GM12878 (cell line): ENCODE results near the gene USP4. TPM values are rescaled to one million over a fixed set of nuclear protein-coding genes. Genes with fewer than 3 reads are reported as not detected.

ENCODE experiments used
- ATAC-seq: fragments of 200-7000 bp; cut with Tn5 transposase; 3 replicates; pipeline ENCODE4 v1.9.1; 2020; ENCODE audit warnings: mild to moderate bottlenecking, moderate library complexity
- BruUV-seq: library from RNA; stranded (reverse); fragments of 400-500 nt; replicated peaks from 2 replicates; lab custom pipeline; 2021; lab: Mats Ljungman, UMichigan
- CTCF ChIA-PET: fragments of 300-600 bp; sonication (Branson Sonifier 250); formaldehyde crosslinking; extraction: SDS; loops from one replicate; lab custom pipeline; 2021; ENCODE audit warnings: inconsistent platforms; lab: Yijun Ruan, JAX
- POLR2A ChIA-PET: fragments of 350-600 bp; formaldehyde crosslinking; extraction: SDS; loops from one replicate; lab custom pipeline; 2021; ENCODE audit warnings: inconsistent platforms; lab: Charles Lee
- RAD21 ChIA-PET: fragments of 300-600 bp; sonication (Branson Sonifier 250); formaldehyde crosslinking; loops from one replicate; lab custom pipeline; 2023; ENCODE audit warnings: antibody characterized with exemption; ENCODE audit not compliant: unreplicated experiment; lab: Charles Lee
- SMC1A ChIA-PET: fragments of 300-600 bp; sonication (Branson Sonifier 250); formaldehyde crosslinking; loops from one replicate; lab custom pipeline; 2023; ENCODE audit not compliant: unreplicated experiment, uncharacterized antibody; lab: Charles Lee
- DNase-seq: peaks from one replicate; pipeline ENCODE4 v3.0.0-alpha.2; 2011; ENCODE audit warnings: low read depth, low spot score
- FAIRE-seq: peaks from 3 replicates; lab custom pipeline; 2011; peaks lifted over from hg19 to GRCh38; lab: Jason Lieb, UNC
- H2AFZ ChIP-seq: 2 replicates; pipeline ENCODE4 v1.6.0; 2011; ENCODE audit warnings: low read depth, low read length, control low read depth; ENCODE audit not compliant: control insufficient read depth
- H3K27ac ChIP-seq: 2 replicates; pipeline ENCODE4 v1.5.1; 2011; ENCODE audit warnings: control low read depth; ENCODE audit not compliant: control insufficient read depth, insufficient read depth
- H3K27me3 ChIP-seq, 2 experiments: replicated peaks in 1 of 2; 2 replicates each; pipeline versions ENCODE4 v1.6.0 to v1.6.1; 2011; ENCODE audit warnings: low read length in 1 of 2; ENCODE audit not compliant: control insufficient read depth in 2 of 2, insufficient read depth in 2 of 2
- H3K36me3 ChIP-seq, 2 experiments: 2 replicates each; pipeline ENCODE4 v1.5.1; 2011; ENCODE audit warnings: low read length in 1 of 2; ENCODE audit not compliant: control insufficient read depth in 2 of 2, insufficient read depth in 2 of 2
- H3K4me1 ChIP-seq: 2 replicates; pipeline ENCODE4 v1.6.1; 2011; ENCODE audit warnings: mild to moderate bottlenecking, low read length, moderate library complexity, mixed read lengths; ENCODE audit not compliant: control insufficient read depth, insufficient read depth
- H3K4me2 ChIP-seq: 2 replicates; pipeline ENCODE4 v1.6.0; 2011; ENCODE audit warnings: control low read depth; ENCODE audit not compliant: control insufficient read depth, insufficient read depth
- H3K4me3 ChIP-seq: fragments of 200-600 bp; sonication (generic); 2 replicates; pipeline ENCODE4 v1.5.1; 2016
- H3K79me2 ChIP-seq: 2 replicates; pipeline ENCODE4 v1.6.0; 2011; ENCODE audit warnings: low read length; ENCODE audit not compliant: control insufficient read depth, insufficient read depth
- H3K9ac ChIP-seq: 2 replicates; pipeline ENCODE4 v1.8.0; 2011; ENCODE audit warnings: low read length, control low read depth, mixed read lengths; ENCODE audit not compliant: control insufficient read depth, insufficient read depth
- H3K9me3 ChIP-seq: replicated peaks from 3 replicates; pipeline ENCODE4 v1.5.1; 2011; ENCODE audit warnings: mild to moderate bottlenecking, low read length; ENCODE audit not compliant: control insufficient read depth, insufficient read depth
- H4K20me1 ChIP-seq: 2 replicates; pipeline ENCODE4 v1.6.0; 2011; ENCODE audit not compliant: control insufficient read depth, insufficient read depth
- ATF2 ChIP-seq: IDR thresholded peaks from 2 replicates; pipeline ENCODE4 v1.6.1; 2012; ENCODE audit warnings: low read length, inconsistent platforms
- BACH1 ChIP-seq: fragments of 450-650 bp; IDR thresholded peaks from 2 replicates; pipeline ENCODE4 v1.6.1; 2017; ENCODE audit warnings: mild to moderate bottlenecking, borderline replicate concordance
- ETV6 ChIP-seq, 2 experiments: fragments of 450-650 bp in 1 of 2; IDR thresholded peaks in 1 of 2; conservative IDR thresholded peaks in 1 of 2; 2 replicates each; pipeline ENCODE4 v1.6.1; 2014; ENCODE audit warnings: antibody characterized with exemption in 1 of 2, borderline replicate concordance in 1 of 2, low read depth in 1 of 2, mild to moderate bottlenecking in 1 of 2, moderate library complexity in 1 of 2
- MEF2A ChIP-seq: IDR thresholded peaks from 2 replicates; pipeline ENCODE4 v1.6.1; 2011; ENCODE audit warnings: low read depth, mild to moderate bottlenecking, low read length, moderate library complexity; ENCODE audit not compliant: insufficient read depth
- MEF2B ChIP-seq: fragments of 450-650 bp; IDR thresholded peaks from 2 replicates; pipeline ENCODE4 v1.6.1; 2018; ENCODE audit warnings: mild to moderate bottlenecking, moderate library complexity; ENCODE audit not compliant: partially characterized antibody, poor library complexity, severe bottlenecking
- NR2C1 ChIP-seq: fragments of 450-650 bp; IDR thresholded peaks from 2 replicates; pipeline ENCODE4 v1.6.1; 2017; ENCODE audit warnings: antibody characterized with exemption, mild to moderate bottlenecking, moderate library complexity
- TARDBP ChIP-seq: IDR thresholded peaks from 2 replicates; pipeline ENCODE4 v1.6.1; 2016; ENCODE audit warnings: borderline replicate concordance
- ZNF24 ChIP-seq: fragments of 450-650 bp; IDR thresholded peaks from 2 replicates; pipeline ENCODE4 v1.6.1; 2017; ENCODE audit warnings: antibody characterized with exemption, mild to moderate bottlenecking
- WGBS: methylation state at CpG from one replicate; pipeline ENCODE4 v1.1.6; 2016; ENCODE audit warnings: low lambda C conversion rate; ENCODE audit not compliant: insufficient replicate concordance, insufficient coverage; ENCODE audit errors: missing lambda C conversion rate; 5-methylcytosine and 5-hydroxymethylcytosine counted together
- in situ Hi-C: fragments of 300-500 bp; cut with MboI; formaldehyde crosslinking; loops from 9 replicates; pipeline ENCODE4 v1.14.3; 2018; ENCODE audit warnings: mixed read lengths
- intact Hi-C: fragments of 100-400 bp; cut with micrococcal nuclease; formaldehyde crosslinking; loops from one replicate; pipeline ENCODE4 v1.14.2; 2022; ENCODE audit not compliant: unreplicated experiment
- polyA plus RNA-seq, 11 experiments: library from polyadenylated mRNA; depleted of rRNA in 4 of 11; unstranded in 6 of 11; stranded (reverse) in 5 of 11; fragments of >200 nt; fragmentation: Nextera tagmentation in 4 of 11; fragmentation: Illumina TruSeq in 1 of 11; extraction: Ambion mirVana in 4 of 11; extraction: Trizol in 1 of 11; gene quantifications; 1 replicate in 1 of 11; 2 replicates in 10 of 11; pipeline versions ENCODE4 v1.2.1 to v1.2.3, GENCODE V29; 2011 to 2016; ENCODE audit warnings: inconsistent platforms in 2 of 11, missing spikeins in 2 of 11, low read depth in 1 of 11
- total RNA-seq, 4 experiments: library from RNA; depleted of rRNA in 3 of 4; stranded (reverse); fragments of >200 nt in 3 of 4; fragmentation: Illumina TruSeq in 1 of 4; extraction: Trizol in 1 of 4; gene quantifications; 2 replicates each; pipeline versions ENCODE4 v1.2.1 to v1.2.3, GENCODE V29; 2013 to 2021

USP4 gene
- total and polyA plus RNA-seq, 10 of the 15 experiments (the other 5 are each of a cell fraction or from before 2014, with no cell fraction given): 26.5 to 77.1 (median 66.0) TPM

GRCh38 chr3:49257187-49257586, 82.7 kb downstream of the USP4 start:
- H2AFZ ChIP-seq: no peak overlapping the region
- H3K27ac ChIP-seq: no peak overlapping the region
- in situ Hi-C loops (no loop called here), intact Hi-C loops (no loop called here)
- DNase-seq (no peak), ATAC-seq (no peak), FAIRE-seq (no peak)
- ChIA-PET SMC1A (no interaction called here), POLR2A (no interaction called here), CTCF (no interaction called here), RAD21 (no interaction called here)
- no TSS peak for BruUV-seq
- H3K4me2 ChIP-seq: no peak overlapping the region
- H3K9ac ChIP-seq: no peak overlapping the region
- peaks cover 6% of the 10 kb centered on the region for H3K4me1 ChIP-seq
- no peaks in the 10 kb centered on the region for H3K79me2 ChIP-seq
- WGBS: 30% methylated on average over 3 of the region's 3 CpGs
- H3K9me3 ChIP-seq: no peaks in the 10 kb centered on the region
- H3K36me3 ChIP-seq: no peaks in the 10 kb centered on the region
- no peaks in the 10 kb centered on the region for H4K20me1 ChIP-seq
- no peak overlapping the region for H3K4me3 ChIP-seq
- TF ChIP-seq MEF2B: no peak
- no peak for TF ChIP-seq ETV6 (conservative IDR thresholded peaks at IDR 0.05 in 1 of 2, IDR thresholded peaks at IDR 0.05 in 1 of 2; ENCODE audit: borderline replicate concordance in 1 of 2, low read depth in 1 of 2)
- no peak for TF ChIP-seq ATF2
- TF ChIP-seq MEF2A: no peak
- no peak for TF ChIP-seq TARDBP
- TF ChIP-seq ZNF24: no peak
- no peak for TF ChIP-seq BACH1
- TF ChIP-seq NR2C1: no peak
- no peaks in the 10 kb centered on the region for H3K27me3 ChIP-seq
